GM18507 (cell line): Measurements from ENCODE around the gene SERHL2.

Experiments used
- DNase-seq: peaks from one replicate; pipeline ENCODE4 v3.0.0; 2011; ENCODE audit warnings: low read depth; ENCODE audit not compliant: insufficient read length; ENCODE audit errors: extremely low spot score
- FAIRE-seq: peaks from 2 replicates; lab custom pipeline; 2011; peaks lifted over from hg19 to GRCh38; lab: Jason Lieb, UNC

SERHL2 gene

GRCh38 chr22:42619261-42620063 lies 65.7 kb downstream of the SERHL2 start:
- FAIRE-seq (no peak), DNase-seq (no peak)

- FAIRE-seq (no peak), DNase-seq (no peak)
Observed at GRCh38 chr22:42620084-42620483, 66.3 kb downstream of the SERHL2 start.

- peak; percentile 89 for FAIRE-seq
- peak; percentile 54 for DNase-seq
Observed at GRCh38 chr22:42621505-42622002, 67.8 kb downstream of the SERHL2 start.

GRCh38 chr22:42622061-42622710 lies 68.4 kb downstream of the SERHL2 start:
- no peak for DNase-seq
- no peak for FAIRE-seq

- no peak for DNase-seq
Observed at GRCh38 chr22:42623301-42623751, 69.6 kb downstream of the SERHL2 start.

More at GRCh38 chr22:42623301-42623751, 69.6 kb downstream of the SERHL2 start:
- FAIRE-seq, result peak; percentile 80
